K562 (cell line): ENCODE data around the gene FKBP1B. TPM values are rescaled to one million over a fixed set of nuclear protein-coding genes. Genes with fewer than 3 reads are reported as not detected.

Experiments used
- ATAC-seq: fragments of 200-7000 bp; cut with Tn5 transposase; 3 replicates; pipeline ENCODE4 v1.9.1; 2020; ENCODE audit warnings: moderate library complexity
- BruUV-seq: library from RNA; stranded (reverse); fragments of 400-500 nt; replicated peaks from 2 replicates; lab custom pipeline; 2021; lab: Mats Ljungman, UMichigan
- CTCF ChIA-PET: fragments of 300-600 bp; formaldehyde crosslinking; extraction: SDS; loops from one replicate; lab custom pipeline; 2021; ENCODE audit warnings: low intra/inter-chr PET ratio; lab: Yijun Ruan, JAX
- POLR2A ChIA-PET: fragments of 300-600, 350-650 bp; sonication (Branson Sonifier 250); formaldehyde crosslinking; extraction: SDS; loops from one replicate; lab custom pipeline; 2021; ENCODE audit warnings: antibody characterized with exemption, inconsistent platforms; lab: Yijun Ruan, JAX
- DNase-seq, 4 experiments: peaks; one replicate each; pipeline versions ENCODE4 v3.0.0 to v3.0.0-alpha.2; 2011 to 2018; ENCODE audit warnings: low spot score in 3 of 4, mixed read lengths in 3 of 4; ENCODE audit errors: extremely low read depth in 1 of 4
- FAIRE-seq: peaks from 2 replicates; lab custom pipeline; 2011; peaks lifted over from hg19 to GRCh38; lab: Jason Lieb, UNC
- H2AFZ ChIP-seq: 2 replicates; pipeline ENCODE4 v1.6.0; 2011; ENCODE audit warnings: low read depth, low read length, control low read depth, inconsistent platforms
- H3K27ac ChIP-seq: fragments of 200-600 bp; 3 replicates; pipeline ENCODE4 v1.8.0; 2011; ENCODE audit warnings: low read depth, mild to moderate bottlenecking, control low read depth, inconsistent platforms, low read length, moderate library complexity, mixed read lengths; ENCODE audit errors: extremely low read depth
- H3K27me3 ChIP-seq, 2 experiments: fragments of 300-600 bp in 1 of 2; 2 replicates in 1 of 2; 3 replicates in 1 of 2; pipeline versions ENCODE4 v1.6.0 to v1.8.0; 2011; ENCODE audit warnings: inconsistent platforms in 2 of 2, low read length in 2 of 2, mild to moderate bottlenecking in 1 of 2, mixed read lengths in 1 of 2, moderate library complexity in 1 of 2; ENCODE audit not compliant: control insufficient read depth in 2 of 2, insufficient read depth in 2 of 2
- H3K36me3 ChIP-seq: fragments of 300-600 bp; 3 replicates; pipeline ENCODE4 v1.8.0; 2011; ENCODE audit warnings: mild to moderate bottlenecking, low read length, inconsistent platforms; ENCODE audit not compliant: control insufficient read depth, insufficient read depth
- H3K4me1 ChIP-seq, 2 experiments: fragments of 200-600 bp in 1 of 2; replicated peaks in 1 of 2; 2 replicates in 1 of 2; 3 replicates in 1 of 2; pipeline versions ENCODE4 v1.5.1 to v1.8.0; 2011; ENCODE audit warnings: inconsistent platforms in 2 of 2, low read length in 2 of 2, mild to moderate bottlenecking in 1 of 2, mixed read lengths in 1 of 2, moderate library complexity in 1 of 2; ENCODE audit not compliant: control insufficient read depth in 2 of 2, insufficient read depth in 2 of 2
- H3K4me2 ChIP-seq: 2 replicates; pipeline ENCODE4 v1.6.1; 2011; ENCODE audit warnings: low read length, control low read depth, inconsistent platforms, mixed read lengths; ENCODE audit not compliant: insufficient read depth
- H3K4me3 ChIP-seq: fragments of 200-600 bp; sonication (generic), shearing (Covaris generic); 2 replicates; pipeline ENCODE4 v1.5.1; 2016; ENCODE audit warnings: control low read depth, inconsistent platforms
- H3K79me2 ChIP-seq: fragments of 200-600 bp; 3 replicates; pipeline ENCODE4 v1.8.0; 2011; ENCODE audit warnings: low read length, inconsistent platforms; ENCODE audit not compliant: control insufficient read depth, insufficient read depth
- H3K9ac ChIP-seq, 2 experiments: 2 replicates each; pipeline versions ENCODE4 v1.6.0 to v1.6.1; 2011; ENCODE audit warnings: low read depth in 2 of 2, low read length in 2 of 2, control low read depth in 1 of 2, inconsistent platforms in 1 of 2, mild to moderate bottlenecking in 1 of 2, mixed read lengths in 1 of 2; ENCODE audit not compliant: insufficient read depth in 1 of 2
- H3K9me1 ChIP-seq: one replicate; pipeline ENCODE4 v1.6.0; 2011; ENCODE audit warnings: inconsistent platforms, mild to moderate bottlenecking, low read length, moderate library complexity; ENCODE audit not compliant: control insufficient read depth, insufficient read depth
- H3K9me3 ChIP-seq: replicated peaks from 2 replicates; pipeline ENCODE4 v1.5.1; 2011; ENCODE audit warnings: low read depth, low read length, inconsistent platforms; ENCODE audit not compliant: control insufficient read depth, insufficient read depth
- H4K20me1 ChIP-seq: replicated peaks from 2 replicates; pipeline ENCODE4 v1.6.1; 2011; ENCODE audit warnings: low read length, inconsistent platforms, mixed read lengths; ENCODE audit not compliant: control insufficient read depth, insufficient read depth
- ARNT ChIP-seq, 2 experiments: fragments of 450-650 bp; IDR thresholded peaks; 2 replicates each; pipeline ENCODE4 v1.6.1; 2016; ENCODE audit warnings: mild to moderate bottlenecking in 1 of 2
- ATF3 ChIP-seq, 2 experiments: fragments of 450-650 bp in 1 of 2; sonication (generic) in 1 of 2; formaldehyde crosslinking in 1 of 2; IDR thresholded peaks in 1 of 2; conservative IDR thresholded peaks in 1 of 2; 2 replicates each; pipeline versions ENCODE4 v1.6.1 to v1.8.1; 2016 to 2023; ENCODE audit warnings: mild to moderate bottlenecking in 2 of 2, moderate library complexity in 2 of 2, inconsistent platforms in 1 of 2, missing genetic modification reagents in 1 of 2
- E2F3 ChIP-seq: fragments of 250-450 bp; sonication (Bioruptor Pico); IDR thresholded peaks from 2 replicates; pipeline ENCODE4 v1.4.0; 2020; ENCODE audit warnings: mild to moderate bottlenecking
- FOXP4 ChIP-seq: sonication (generic); formaldehyde crosslinking; IDR thresholded peaks from 2 replicates; pipeline ENCODE4 v1.8.0; 2022; ENCODE audit warnings: mild to moderate bottlenecking, missing genetic modification reagents, borderline replicate concordance
- NCOA1 ChIP-seq: fragments of 450-650 bp; IDR thresholded peaks from 2 replicates; pipeline ENCODE4 v1.6.1; 2016; ENCODE audit warnings: low read depth
- NR3C1 ChIP-seq: sonication (generic); formaldehyde crosslinking; IDR thresholded peaks from 2 replicates; pipeline ENCODE4 v1.8.1; 2022; ENCODE audit warnings: missing genetic modification reagents
- SAFB2 ChIP-seq: fragments of 200-400 bp; formaldehyde crosslinking; IDR thresholded peaks from 2 replicates; pipeline ENCODE4 v1.6.1; 2018; ENCODE audit warnings: borderline replicate concordance, low read length, low read depth, moderate library complexity; ENCODE audit not compliant: severe bottlenecking
- WGBS: fragments of 100-300 bp; shearing (Covaris generic); methylation state at CpG from one replicate; pipeline ENCODE4 v1.1.6; 2016; ENCODE audit warnings: low coverage, mixed read lengths; ENCODE audit not compliant: insufficient coverage; ENCODE audit errors: missing lambda C conversion rate; 5-methylcytosine and 5-hydroxymethylcytosine counted together
- in situ Hi-C: fragments of 300-500 bp; cut with MboI; formaldehyde crosslinking; loops from 4 replicates; pipeline ENCODE4 v1.15.0; 2018; ENCODE audit warnings: inconsistent platforms, mixed read lengths
- intact Hi-C: fragments of 100-400 bp; cut with micrococcal nuclease; formaldehyde crosslinking; loops from 2 replicates; pipeline ENCODE4 v1.14.2; 2022
- polyA plus RNA-seq, 8 experiments: library from polyadenylated mRNA; depleted of rRNA in 4 of 8; stranded (reverse) in 5 of 8; unstranded in 3 of 8; fragments of >200 nt; fragmentation: Nextera tagmentation in 2 of 8; fragmentation: Illumina TruSeq in 1 of 8; extraction: Ambion mirVana in 2 of 8; extraction: Trizol in 1 of 8; gene quantifications; 2 replicates each; pipeline versions ENCODE4 v1.2.1 to v1.2.3, GENCODE V29; 2011 to 2014; ENCODE audit warnings: inconsistent platforms in 1 of 8, missing spikeins in 1 of 8
- total RNA-seq, 7 experiments: library from RNA; depleted of rRNA in 6 of 7; stranded (reverse); fragments of >200 nt in 6 of 7; fragmentation: Illumina TruSeq in 2 of 7; extraction: Trizol in 2 of 7; gene quantifications; 2 replicates each; pipeline versions ENCODE4 v1.2.1 to v1.2.3, GENCODE V29; 2011 to 2021; ENCODE audit warnings: low replicate concordance in 1 of 7
- TF ChIP-seq, protein P1 (sequence below): fragments of 250-450 bp; sonication (Bioruptor Pico); IDR thresholded peaks from 2 replicates; pipeline ENCODE4 v1.5.0; 2021

The FKBP1B gene
- total and polyA plus RNA-seq, 9 of the 15 experiments (the other 6 are each of a cell fraction or from before 2014, with no cell fraction given), result 0.58 to 9.4 (median 1.6) TPM

GRCh38 chr2:24105816-24106215 lies 56.3 kb downstream of the FKBP1B start:
- CTCF ChIA-PET, result no interaction called here

More at GRCh38 chr2:24105816-24106215, 56.3 kb downstream of the FKBP1B start:
- intact Hi-C loops (no loop called here), in situ Hi-C loops (no loop called here)
- peaks cover 4 to 5% of the 10 kb centered on the region in 2 experiments; a peak in 3 of 5 replicates for H3K4me1 ChIP-seq
- no peak for DNase-seq
- H3K27ac ChIP-seq, result no peak overlapping the region
- no peaks in the 10 kb centered on the region for H3K9me3 ChIP-seq
- H3K36me3 ChIP-seq, result no peaks in the 10 kb centered on the region
- H3K4me2 ChIP-seq, result no peak overlapping the region
- no TSS peak for BruUV-seq
- no peak overlapping the region for H3K9ac ChIP-seq
- no peak overlapping the region for H2AFZ ChIP-seq
- ATAC-seq, result no peak
- peaks cover 0 to 6% of the 10 kb centered on the region in 2 experiments; a peak in 1 of 5 replicates for H3K27me3 ChIP-seq
- TF ChIP-seq ATF3 (IDR thresholded peaks at IDR 0.05) (0 out of 2 replicates have a peak, but pooled peaks have one; percentile 23), ATF3 (CRISPR knock-in tag; conservative IDR thresholded peaks at IDR 0.05) (no peak), E2F3 (CRISPR knock-in tag) (no peak), NR3C1 (no peak), SAFB2 (no peak), NCOA1 (no peak), ARNT (IDR thresholded peaks at IDR 0.05) (no peak), FOXP4 (no peak)
- TF ChIP-seq, protein P1, sequence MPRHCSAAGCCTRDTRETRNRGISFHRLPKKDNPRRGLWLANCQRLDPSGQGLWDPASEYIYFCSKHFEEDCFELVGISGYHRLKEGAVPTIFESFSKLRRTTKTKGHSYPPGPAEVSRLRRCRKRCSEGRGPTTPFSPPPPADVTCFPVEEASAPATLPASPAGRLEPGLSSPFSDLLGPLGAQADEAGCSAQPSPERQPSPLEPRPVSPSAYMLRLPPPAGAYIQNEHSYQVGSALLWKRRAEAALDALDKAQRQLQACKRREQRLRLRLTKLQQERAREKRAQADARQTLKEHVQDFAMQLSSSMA (CRISPR knock-in tag), result no peak
- POLR2A ChIA-PET, result interaction anchor here (0.6 kb wide), 1 partner anchor 931 kb away, joined by 3 read pairs; no protein-coding TSS in a partner anchor
- no peak for FAIRE-seq
- no peaks in the 10 kb centered on the region for H4K20me1 ChIP-seq
- H3K79me2 ChIP-seq, result no peaks in the 10 kb centered on the region
- 28% methylated on average over 2 of the region's 2 CpGs for WGBS
- H3K4me3 ChIP-seq, result no peak overlapping the region
- no peaks in the 10 kb centered on the region for H3K9me1 ChIP-seq
